Parathyroid adenoma (tissue), 2 donors: ENCODE measurements around the gene LYPD4.

Experiments
- H2AFZ ChIP-seq: fragments of 300-600 bp; sonication (generic); one replicate; pipeline ENCODE4 v1.7.0; 2017; ENCODE audit warnings: antibody characterized with exemption, mild to moderate bottlenecking
- H3K27ac ChIP-seq: fragments of 300-600 bp; sonication (generic); one replicate; pipeline ENCODE4 v1.7.0; 2017
- H3K27me3 ChIP-seq: fragments of 300-600 bp; sonication (generic); one replicate; pipeline ENCODE4 v1.7.0; 2017; ENCODE audit warnings: low read length; ENCODE audit not compliant: control insufficient read depth, insufficient read depth
- H3K36me3 ChIP-seq: fragments of 300-600 bp; sonication (generic); one replicate; pipeline ENCODE4 v1.7.0; 2017; ENCODE audit warnings: low read length; ENCODE audit not compliant: control insufficient read depth, insufficient read depth
- H3K4me1 ChIP-seq: fragments of 300-600 bp; sonication (generic); one replicate; pipeline ENCODE4 v1.7.0; 2017; ENCODE audit warnings: control low read depth
- H3K4me2 ChIP-seq: fragments of 300-600 bp; sonication (generic); one replicate; pipeline ENCODE4 v1.7.0; 2017; ENCODE audit warnings: low read length
- H3K4me3 ChIP-seq: fragments of 300-600 bp; sonication (generic); one replicate; pipeline ENCODE4 v1.7.0; 2017; ENCODE audit warnings: low read depth, low read length
- H3K79me2 ChIP-seq: fragments of 300-600 bp; sonication (generic); one replicate; pipeline ENCODE4 v1.7.0; 2017; ENCODE audit warnings: control low read depth
- H3K9ac ChIP-seq: fragments of 300-600 bp; sonication (generic); one replicate; pipeline ENCODE4 v1.7.0; 2017; ENCODE audit warnings: mild to moderate bottlenecking
- H3K9me3 ChIP-seq: fragments of 300-600 bp; sonication (generic); one replicate; pipeline ENCODE4 v1.7.0; 2017; ENCODE audit warnings: low read length; ENCODE audit not compliant: control insufficient read depth
- CTCF ChIP-seq: fragments of 300-600 bp; sonication (generic); IDR thresholded peaks from one replicate; pipeline ENCODE4 v1.7.0; 2017; ENCODE audit warnings: antibody characterized with exemption, mild to moderate bottlenecking
- donor health status: primary hyperparathyroidism.

Gene LYPD4

GRCh38 chr19:41844601-41845000 is at the start of gene LYPD4:
Gene LYPD4 (minus strand): TSS chr19:41844683. CDS start chr19:41839285, 5,398 bp downstream.
- Histone ChIP-seq H3K4me3 (no peak within 1 kb of the TSS), H3K27ac (no peak within 1 kb of the TSS), H3K4me1 (no peaks in the 10 kb centered on the region), H3K79me2 (no peaks in the 10 kb centered on the region), H2AFZ (no peak within 1 kb of the TSS), H3K4me2 (no peak within 1 kb of the TSS), H3K9me3 (no peaks in the 10 kb centered on the region), H3K27me3 (no peaks in the 10 kb centered on the region), H3K9ac (no peak within 1 kb of the TSS), H3K36me3 (no peaks in the 10 kb centered on the region)
- no peak for TF ChIP-seq CTCF

GRCh38 chr19:41893899-41894298 is 49.4 kb upstream of the LYPD4 start:
- no peak for TF ChIP-seq CTCF
- H3K4me2 ChIP-seq, result no peak overlapping the region
- no peak overlapping the region for H3K27ac ChIP-seq
- no peaks in the 10 kb centered on the region for H3K79me2 ChIP-seq
- H3K9me3 ChIP-seq, result no peaks in the 10 kb centered on the region
- no peak overlapping the region for H2AFZ ChIP-seq
- no peak overlapping the region for H3K9ac ChIP-seq
- peaks cover 11% of the 10 kb centered on the region for H3K4me1 ChIP-seq
- H3K36me3 ChIP-seq, result no peaks in the 10 kb centered on the region
- H3K27me3 ChIP-seq, result no peaks in the 10 kb centered on the region
- no peak overlapping the region for H3K4me3 ChIP-seq

GRCh38 chr19:41892173-41892902 is 47.9 kb upstream of the LYPD4 start:
- Histone ChIP-seq H3K27me3 (no peaks in the 10 kb centered on the region), H3K79me2 (peaks cover 2% of the 10 kb centered on the region), H2AFZ (no peak overlapping the region), H3K4me3 (no peak overlapping the region), H3K4me1 (no peaks in the 10 kb centered on the region), H3K4me2 (no peak overlapping the region), H3K9me3 (no peaks in the 10 kb centered on the region), H3K36me3 (no peaks in the 10 kb centered on the region), H3K27ac (no peak overlapping the region), H3K9ac (no peak overlapping the region)
- TF ChIP-seq CTCF, result no peak

- no peaks in the 10 kb centered on the region for H3K4me1 ChIP-seq
- no peaks in the 10 kb centered on the region for H3K36me3 ChIP-seq
- H3K4me3 ChIP-seq, result no peak overlapping the region
- no peaks in the 10 kb centered on the region for H3K27me3 ChIP-seq
- TF ChIP-seq CTCF, result no peak
- H3K9me3 ChIP-seq, result no peaks in the 10 kb centered on the region
- no peak overlapping the region for H3K9ac ChIP-seq
- no peak overlapping the region for H3K4me2 ChIP-seq
- H3K27ac ChIP-seq, result no peak overlapping the region
- H2AFZ ChIP-seq, result no peak overlapping the region
- H3K79me2 ChIP-seq, result peaks cover 8% of the 10 kb centered on the region
These were observed 46.5 kb upstream of the LYPD4 start for GRCh38 chr19:41890936-41891335.

GRCh38 chr19:41889896-41890295 is 45.4 kb upstream of the LYPD4 start:
- peaks cover 3% of the 10 kb centered on the region for H3K4me1 ChIP-seq
- no peak overlapping the region for H3K4me3 ChIP-seq
- H3K9ac ChIP-seq, result no peak overlapping the region
- H2AFZ ChIP-seq, result no peak overlapping the region
- peaks cover 11% of the 10 kb centered on the region for H3K79me2 ChIP-seq
- no peaks in the 10 kb centered on the region for H3K9me3 ChIP-seq
- H3K4me2 ChIP-seq, result no peak overlapping the region
- TF ChIP-seq CTCF, result no peak
- H3K36me3 ChIP-seq, result no peaks in the 10 kb centered on the region
- no peak overlapping the region for H3K27ac ChIP-seq
- H3K27me3 ChIP-seq, result no peaks in the 10 kb centered on the region
